ENCODE measurements around the gene NKX1-1.
"Not testable (repeated sequence)": the region's sequence is repeated elsewhere in the genome, so short reads cannot be mapped to it uniquely, and the experiment has no call there.

NKX1-1 gene

GRCh38 chr4:1404573-1405253, 1.5 kb downstream of the NKX1-1 start:
- DNase-seq (ENCODE audit: low spot score) = peak; percentile 63

DNA sequence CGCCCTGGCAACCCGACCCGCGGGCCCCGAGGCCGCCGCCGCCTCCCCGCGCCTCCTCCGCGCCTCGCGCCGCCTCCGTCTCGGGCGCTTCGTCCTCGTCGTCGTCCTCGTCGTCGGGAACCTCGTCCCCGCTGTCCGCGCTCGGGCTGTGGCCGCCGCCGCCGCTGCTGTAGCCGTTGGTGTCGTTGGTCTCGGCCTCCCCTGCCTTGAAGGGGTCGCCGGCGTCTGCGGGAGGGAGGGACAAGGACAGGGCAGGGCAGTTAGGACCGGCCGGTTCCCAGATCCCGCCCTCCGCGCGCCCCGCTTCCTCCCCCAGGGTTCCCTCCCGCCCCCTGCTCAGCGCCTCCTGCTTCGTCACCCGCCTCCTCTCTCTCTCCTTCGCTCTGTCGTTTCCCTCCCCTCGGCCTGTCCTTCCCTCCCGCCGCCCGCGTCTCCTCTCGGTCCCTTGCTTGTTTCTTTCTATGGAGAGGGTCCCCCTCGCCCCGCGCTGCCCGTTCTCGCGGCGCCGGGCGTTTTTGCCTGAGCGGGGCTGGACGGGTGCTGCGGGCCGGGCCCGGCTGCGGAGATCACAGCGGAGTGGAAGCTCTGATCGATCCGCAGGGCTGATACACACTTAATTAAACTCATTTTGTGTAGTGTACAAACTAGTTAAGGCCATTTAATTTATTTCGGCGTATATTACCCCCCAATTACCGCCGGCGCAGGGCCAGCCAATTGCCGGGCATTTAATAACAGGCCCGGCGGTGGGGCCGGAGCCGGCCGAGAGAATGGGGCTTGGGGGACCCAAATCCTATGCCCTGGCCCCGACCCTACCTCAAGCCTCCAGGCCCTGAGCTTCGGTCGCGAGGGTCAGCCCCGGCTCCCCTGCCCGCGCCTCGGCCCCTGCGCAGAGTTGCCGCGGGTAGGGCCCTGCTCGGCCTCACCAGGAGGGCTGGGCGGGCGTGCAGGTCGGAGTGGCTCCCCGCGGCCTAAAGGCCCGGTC, 2.4 kb downstream of the NKX1-1 start:
- DNase-seq (ENCODE audit: low spot score) = peak; percentile 66

- DNase-seq (ENCODE audit: low spot score) = peak; percentile 56
Observed at GRCh38 chr4:1403177-1403583, 3.1 kb downstream of the NKX1-1 start.

DNA sequence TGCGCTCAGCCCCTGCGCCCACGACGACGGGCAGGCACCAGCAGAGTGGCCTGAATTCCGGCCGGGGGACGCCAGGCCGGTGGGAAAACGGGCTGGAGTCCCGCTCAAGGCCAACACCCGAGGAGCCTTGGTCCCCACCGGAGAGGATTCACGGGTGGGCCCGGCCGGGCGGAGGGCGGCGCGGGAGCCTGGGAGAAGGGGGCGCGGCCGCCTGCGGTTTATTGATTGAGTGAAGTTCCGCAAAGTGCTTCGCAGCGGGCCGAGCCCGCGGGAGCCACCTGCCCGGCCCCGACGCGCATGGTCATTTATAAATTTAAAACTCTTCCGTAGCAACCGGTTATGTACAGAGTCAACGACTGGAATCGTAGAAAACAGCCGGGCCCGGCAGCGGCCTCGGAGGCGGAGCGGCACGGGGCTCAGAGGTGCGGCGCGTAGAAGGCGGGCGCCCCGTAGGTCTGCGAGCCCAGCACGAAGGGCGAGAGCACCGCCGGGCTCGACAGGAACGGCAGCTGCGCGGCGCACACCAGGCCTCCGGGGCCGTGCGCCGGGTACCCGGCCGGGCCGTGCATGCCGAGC, 3.6 kb downstream of the NKX1-1 start:
- peak; percentile 73 for DNase-seq (ENCODE audit: low spot score)

GRCh38 chr4:1402021-1402515, 4.2 kb downstream of the NKX1-1 start:
- peak; percentile 38 for DNase-seq (ENCODE audit: low spot score)

DNA sequence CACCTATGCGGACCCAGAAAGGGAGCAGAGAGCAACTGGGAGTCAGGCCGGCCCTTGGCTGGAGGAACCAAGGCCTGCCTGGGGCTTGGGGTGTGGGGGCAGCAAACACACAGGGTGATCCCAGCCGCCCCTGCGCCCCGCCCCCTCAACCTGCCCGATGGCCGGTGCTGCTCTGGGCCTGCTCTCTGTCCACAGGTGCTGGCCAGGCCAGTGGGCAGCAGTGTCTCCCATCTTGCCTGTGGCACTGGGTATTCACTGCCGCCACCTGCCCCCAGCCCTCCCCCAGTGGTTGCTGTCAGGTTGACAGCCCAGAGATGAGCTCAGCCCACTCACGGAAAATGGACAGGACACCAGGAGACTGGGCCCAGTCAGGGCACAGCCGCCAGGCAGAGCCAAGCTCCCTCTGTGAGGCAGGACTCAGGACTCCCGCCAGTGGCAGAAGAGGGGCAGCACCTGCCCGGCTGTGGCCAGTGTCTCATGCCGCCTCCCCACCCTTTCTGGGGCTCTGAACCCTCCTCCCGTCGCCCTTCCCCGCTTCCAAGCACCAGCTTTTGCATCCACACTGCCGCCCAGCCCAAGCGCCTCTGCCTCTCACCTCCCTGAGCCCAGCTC, 4.7 kb downstream of the NKX1-1 start:
- no peak for DNase-seq (ENCODE audit: low spot score)

DNA sequence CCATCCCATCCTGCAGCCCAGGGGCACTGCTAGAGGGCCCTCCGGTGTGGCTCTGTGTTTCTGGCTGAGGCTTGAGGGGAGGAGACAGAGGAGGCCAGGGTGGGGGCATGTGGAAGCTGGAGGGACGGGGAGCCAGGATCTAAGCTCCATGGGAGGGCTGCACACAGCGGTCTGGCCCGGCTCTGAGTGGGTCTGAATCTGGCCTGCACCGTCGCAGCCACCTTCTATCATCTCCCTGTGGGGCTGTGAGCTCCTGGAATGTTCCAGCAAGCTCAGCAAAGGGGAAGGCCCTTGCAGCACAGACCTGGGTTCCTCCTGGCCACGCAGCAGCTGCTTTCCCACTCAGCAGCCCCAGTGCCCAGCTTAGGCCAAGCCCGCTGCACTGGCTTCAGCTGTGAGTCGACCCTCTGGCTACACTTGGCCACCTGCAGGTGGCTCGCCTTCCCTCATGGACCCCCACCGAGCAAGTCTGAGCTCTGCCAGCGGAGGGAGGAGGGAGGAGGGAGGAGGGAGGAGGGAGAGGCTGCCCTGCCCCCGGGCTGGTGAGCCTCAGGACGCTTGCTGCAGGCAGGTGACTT, 5.3 kb downstream of the NKX1-1 start:
- peak; percentile 56 for DNase-seq (ENCODE audit: low spot score)

DNA sequence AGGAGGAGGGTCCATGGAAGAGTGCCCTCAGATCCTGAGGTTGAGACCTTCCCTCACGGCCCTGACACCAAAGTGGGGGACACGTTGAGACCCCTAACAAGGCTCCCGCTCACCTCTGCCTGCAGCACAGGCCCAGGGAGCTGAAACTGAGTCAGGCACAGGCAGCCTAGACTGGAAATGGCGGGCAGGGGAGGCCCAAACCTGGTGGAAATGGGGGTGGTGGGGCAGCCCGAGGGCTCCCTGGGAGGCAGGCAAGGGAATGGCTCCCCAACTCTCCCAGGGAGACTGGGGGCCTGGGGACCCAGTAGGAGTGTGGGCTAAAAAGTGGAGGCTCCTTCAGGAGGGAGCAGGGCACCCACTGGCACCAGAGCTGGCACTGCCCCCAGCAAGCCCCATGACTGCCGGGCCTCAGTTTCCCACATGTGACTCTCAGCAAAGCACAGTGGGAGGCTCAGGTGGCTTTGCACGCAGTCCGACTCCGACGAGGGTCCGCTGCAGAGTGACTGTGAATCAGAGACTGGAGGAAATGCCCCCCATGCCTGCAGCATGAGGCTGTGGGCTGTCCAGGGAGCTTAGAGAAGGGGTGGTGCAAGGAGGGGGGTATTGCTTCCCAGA, 5.9 kb downstream of the NKX1-1 start:
- no peak for DNase-seq (ENCODE audit: low spot score)

DNA sequence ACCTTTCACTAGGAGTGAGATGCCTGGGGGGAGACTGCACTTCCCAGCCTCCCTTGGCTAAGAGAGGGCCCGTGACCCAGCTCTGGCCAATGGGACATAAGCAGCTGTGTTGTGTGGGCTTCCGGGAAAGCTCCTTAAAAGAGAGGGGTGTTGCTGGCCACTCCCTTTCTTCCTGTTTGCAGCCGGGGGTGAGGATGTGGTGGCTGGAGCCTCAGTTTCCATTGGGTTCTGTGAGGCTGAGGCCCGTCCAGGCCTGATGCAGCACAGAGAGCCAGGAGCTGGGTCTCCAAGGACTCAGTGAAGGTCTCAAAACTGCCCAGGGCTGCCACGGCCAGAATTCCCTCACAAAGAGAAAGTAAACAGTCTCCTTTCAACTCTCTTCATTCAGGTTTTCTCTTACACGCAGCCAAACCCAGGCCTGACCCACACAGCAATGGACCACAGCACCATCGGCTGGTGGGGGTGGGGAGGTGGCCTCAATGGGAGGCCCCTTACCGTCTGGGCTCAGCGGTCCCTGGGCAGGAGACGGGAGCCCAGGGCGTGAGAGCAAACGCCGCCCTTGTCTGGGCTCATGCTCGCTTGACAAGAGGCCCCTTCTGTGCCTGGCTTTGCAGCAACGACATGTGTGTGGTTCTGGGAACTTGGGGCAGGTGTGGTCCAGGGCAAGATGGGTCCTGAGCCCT, 6.6 kb downstream of the NKX1-1 start:
- no peak for DNase-seq (ENCODE audit: low spot score)

- DNase-seq (ENCODE audit: low spot score) = no peak
Observed at GRCh38 chr4:1398681-1399507, 7.3 kb downstream of the NKX1-1 start.

DNA sequence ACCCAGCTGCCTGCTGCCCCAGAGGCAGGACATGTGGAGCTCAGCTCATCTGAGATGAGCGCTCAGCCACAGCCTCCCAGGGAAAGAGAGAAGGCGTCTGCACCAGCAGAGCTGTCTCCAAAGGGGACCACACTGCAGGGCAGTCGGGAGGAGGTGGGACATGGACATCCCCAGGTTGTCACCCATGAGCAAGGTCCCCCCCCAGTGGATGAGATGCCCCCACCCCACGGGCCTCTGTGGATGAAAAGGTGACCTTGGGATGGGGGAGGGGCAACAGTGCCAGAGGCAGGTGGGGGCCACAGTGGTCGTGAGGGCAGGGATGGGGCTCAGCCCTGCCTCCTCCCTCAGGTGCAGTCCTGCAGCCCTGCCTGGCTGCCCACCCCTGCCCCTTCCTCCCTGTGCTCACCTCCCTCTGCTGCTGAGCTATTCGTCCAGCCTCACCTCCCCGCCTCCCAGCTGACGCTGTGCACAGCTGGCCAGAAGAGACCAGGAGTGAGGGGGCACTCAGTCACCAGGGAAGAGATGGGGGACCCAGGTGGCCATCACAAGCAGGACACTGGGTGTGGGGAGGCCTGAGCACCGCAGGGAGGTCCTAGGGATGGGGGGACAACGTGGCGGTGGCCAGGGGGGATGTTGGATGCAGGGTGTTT, 9.3 kb downstream of the NKX1-1 start:
- no peak for DNase-seq (ENCODE audit: low spot score)

- DNase-seq (ENCODE audit: low spot score) = no peak
Observed at GRCh38 chr4:1395941-1396805, 10.1 kb downstream of the NKX1-1 start.

GRCh38 chr4:1395389-1395820, 10.8 kb downstream of the NKX1-1 start:
- not testable (repeated sequence) for DNase-seq (ENCODE audit: low spot score)

- not testable (repeated sequence) for DNase-seq (ENCODE audit: low spot score)
Observed at GRCh38 chr4:1394554-1395388, 11.5 kb downstream of the NKX1-1 start.

- DNase-seq (ENCODE audit: low spot score) = no peak
Observed at GRCh38 chr4:1393866-1394265, 12.4 kb downstream of the NKX1-1 start.

- not testable (repeated sequence) for DNase-seq (ENCODE audit: low spot score)
Observed at GRCh38 chr4:1393363-1393762, 12.9 kb downstream of the NKX1-1 start.
